RCC 7860 (cell line): ENCODE results near the gene CLDN7.

Experiments
- DNase-seq: peaks from one replicate; pipeline ENCODE4 v3.0.0-alpha.2; 2015; ENCODE audit warnings: low spot score
- FAIRE-seq: peaks from 2 replicates; lab custom pipeline; 2012; peaks lifted over from hg19 to GRCh38; lab: Jason Lieb, UNC

CLDN7 gene

GRCh38 chr17:7262192-7262934 lies at the start of gene CLDN7:
CLDN7 (minus strand) TSS chr17:7262478; CDS start chr17:7262043, 435 bp downstream.
- DNase-seq (no peak), FAIRE-seq (no peak)

- FAIRE-seq (no peak), DNase-seq (no peak)
Observed at GRCh38 chr17:7311110-7311705, 48.9 kb upstream of the CLDN7 start.

GRCh38 chr17:7309628-7310027 lies 47.4 kb upstream of the CLDN7 start:
- FAIRE-seq, result no peak
- DNase-seq, result no peak

GRCh38 chr17:7308625-7309433 lies 46.6 kb upstream of the CLDN7 start:
- peak; percentile 24 for FAIRE-seq
- DNase-seq, result peak; percentile 64

- no peak for DNase-seq
- FAIRE-seq, result no peak
Observed at GRCh38 chr17:7307686-7308624, 45.7 kb upstream of the CLDN7 start.

GRCh38 chr17:7306911-7307685 lies 44.8 kb upstream of the CLDN7 start, which contains the start of gene EIF5A:
EIF5A (plus strand) TSS chr17:7307628; CDS start chr17:7309636, 2,008 bp downstream.
- FAIRE-seq (peak; percentile 90), DNase-seq (peak; percentile 99)

- FAIRE-seq, result no peak
- DNase-seq, result no peak
Observed at GRCh38 chr17:7304179-7304578, 41.9 kb upstream of the CLDN7 start.

- DNase-seq (peak; percentile 41), FAIRE-seq (no peak)
Observed at GRCh38 chr17:7296189-7296861, 34.0 kb upstream of the CLDN7 start.

GRCh38 chr17:7295230-7296180 lies 33.2 kb upstream of the CLDN7 start:
- DNase-seq (no peak), FAIRE-seq (no peak)

GRCh38 chr17:7294614-7295153 lies 32.4 kb upstream of the CLDN7 start, which contains the start of gene YBX2:
YBX2 (minus strand) TSS chr17:7294639; CDS start chr17:7294500, 139 bp downstream.
- no peak for FAIRE-seq
- DNase-seq, result no peak

GRCh38 chr17:7293816-7294613 lies 31.7 kb upstream of the CLDN7 start:
- DNase-seq, result no peak
- FAIRE-seq, result no peak

- FAIRE-seq (peak; percentile 88), DNase-seq (peak; percentile 74)
Observed at GRCh38 chr17:7293159-7293558, 30.9 kb upstream of the CLDN7 start.

- no peak for FAIRE-seq
- no peak for DNase-seq
Observed at GRCh38 chr17:7292729-7293128, 30.5 kb upstream of the CLDN7 start.

GRCh38 chr17:7292194-7292593 lies 29.9 kb upstream of the CLDN7 start:
- FAIRE-seq, result no peak
- no peak for DNase-seq

GRCh38 chr17:7290685-7291084 lies 28.4 kb upstream of the CLDN7 start:
- DNase-seq (no peak), FAIRE-seq (no peak)

GRCh38 chr17:7290166-7290565 lies 27.9 kb upstream of the CLDN7 start:
- DNase-seq (no peak), FAIRE-seq (no peak)
